Vagina (tissue), 2 donors: ENCODE measurements around the gene DLG5.

Source experiments
- CTCF ChIP-seq, 3 experiments: fragments of 450-650 bp in 2 of 3; fragments of 200-600 bp in 1 of 3; sonication (generic) in 1 of 3; IDR thresholded peaks; one replicate each; pipeline ENCODE4 v1.5.1; 2017 to 2019; ENCODE audit warnings: antibody characterized with exemption in 3 of 3, mild to moderate bottlenecking in 2 of 3, moderate library complexity in 2 of 3
- POLR2A ChIP-seq, 2 donors: fragments of 450-650 bp; IDR thresholded peaks; one replicate each; pipeline ENCODE4 v1.6.1; 2017; ENCODE audit warnings: antibody characterized with exemption in 2 of 2, mild to moderate bottlenecking in 2 of 2, moderate library complexity in 2 of 2

- no peak for TF ChIP-seq CTCF (IDR thresholded peaks at IDR 0.05)
- no peak for TF ChIP-seq POLR2A (IDR thresholded peaks at IDR 0.05)
Measured at GRCh38 chr10:77780180-77780579, 146.4 kb downstream of the DLG5 start.
